HG02943 (cell line): ENCODE results near the gene HMOX2.

Source experiments
- ATAC-seq: cut with Tn5 transposase; IDR thresholded peaks from one replicate; pipeline ENCODE4 v1.9.1; 2021; ENCODE audit warnings: mild to moderate bottlenecking, low read depth, moderate library complexity; ENCODE audit not compliant: unreplicated experiment

Gene HMOX2

GRCh38 chr16:4520913-4521312 is 44.7 kb downstream of the HMOX2 start:
- no peak for ATAC-seq

- no peak for ATAC-seq
Observed at GRCh38 chr16:4522051-4522581, 45.9 kb downstream of the HMOX2 start.

- no peak for ATAC-seq
Observed at GRCh38 chr16:4523686-4524085, 47.5 kb downstream of the HMOX2 start.

GRCh38 chr16:4524571-4524970 is 48.4 kb downstream of the HMOX2 start:
- no peak for ATAC-seq

DNA sequence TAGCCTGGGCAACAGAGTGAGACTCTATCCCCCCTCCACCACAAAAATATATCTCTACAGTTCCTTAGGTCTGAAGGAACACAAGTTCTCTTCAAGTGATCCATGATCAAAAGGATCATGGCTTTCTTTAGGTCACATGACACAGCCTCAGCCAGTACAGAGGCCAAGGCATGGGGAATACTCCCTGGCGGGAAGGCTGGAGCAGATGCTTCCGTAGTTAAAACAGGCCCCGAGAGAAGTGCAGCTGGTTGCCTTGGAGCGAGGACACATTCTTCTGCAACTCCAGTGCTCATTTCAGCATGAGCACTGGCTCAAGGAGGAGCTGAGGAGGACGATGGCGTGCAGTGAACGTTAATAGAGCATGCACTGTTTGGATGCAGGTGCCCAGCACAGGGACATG is 48.9 kb downstream of the HMOX2 start:
- no peak for ATAC-seq

GRCh38 chr16:4525634-4526277 is 49.6 kb downstream of the HMOX2 start:
- ATAC-seq, result no peak

GRCh38 chr16:4529085-4530060 is 53.2 kb downstream of the HMOX2 start:
- no peak for ATAC-seq

- no peak for ATAC-seq
Observed at GRCh38 chr16:4531811-4532210, 55.6 kb downstream of the HMOX2 start.

GRCh38 chr16:4532238-4532637 is 56.0 kb downstream of the HMOX2 start:
- no peak for ATAC-seq

DNA sequence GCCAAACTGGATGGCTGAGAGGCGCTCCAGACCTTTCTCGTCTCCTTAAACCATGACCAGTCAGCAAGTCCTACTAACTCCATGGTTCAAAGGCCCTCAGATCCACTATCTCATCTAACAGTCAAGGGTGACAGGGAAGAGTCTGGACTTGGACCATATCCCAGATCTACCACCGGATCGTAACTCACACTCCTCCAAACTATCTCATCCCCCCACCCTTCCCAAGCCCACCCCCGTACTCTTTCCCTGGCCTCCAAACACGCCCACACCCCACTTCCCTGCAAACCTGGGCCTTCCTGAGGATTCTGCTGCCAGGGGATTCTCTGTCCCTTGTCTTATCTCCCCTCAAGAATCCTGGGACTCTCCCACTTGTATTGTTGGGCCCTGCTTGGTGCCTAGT is 57.3 kb downstream of the HMOX2 start:
- no peak for ATAC-seq

- ATAC-seq, result no peak
Observed at GRCh38 chr16:4534151-4534790, 58.1 kb downstream of the HMOX2 start.

GRCh38 chr16:4535627-4536108 is 59.5 kb downstream of the HMOX2 start:
- ATAC-seq, result no peak

DNA sequence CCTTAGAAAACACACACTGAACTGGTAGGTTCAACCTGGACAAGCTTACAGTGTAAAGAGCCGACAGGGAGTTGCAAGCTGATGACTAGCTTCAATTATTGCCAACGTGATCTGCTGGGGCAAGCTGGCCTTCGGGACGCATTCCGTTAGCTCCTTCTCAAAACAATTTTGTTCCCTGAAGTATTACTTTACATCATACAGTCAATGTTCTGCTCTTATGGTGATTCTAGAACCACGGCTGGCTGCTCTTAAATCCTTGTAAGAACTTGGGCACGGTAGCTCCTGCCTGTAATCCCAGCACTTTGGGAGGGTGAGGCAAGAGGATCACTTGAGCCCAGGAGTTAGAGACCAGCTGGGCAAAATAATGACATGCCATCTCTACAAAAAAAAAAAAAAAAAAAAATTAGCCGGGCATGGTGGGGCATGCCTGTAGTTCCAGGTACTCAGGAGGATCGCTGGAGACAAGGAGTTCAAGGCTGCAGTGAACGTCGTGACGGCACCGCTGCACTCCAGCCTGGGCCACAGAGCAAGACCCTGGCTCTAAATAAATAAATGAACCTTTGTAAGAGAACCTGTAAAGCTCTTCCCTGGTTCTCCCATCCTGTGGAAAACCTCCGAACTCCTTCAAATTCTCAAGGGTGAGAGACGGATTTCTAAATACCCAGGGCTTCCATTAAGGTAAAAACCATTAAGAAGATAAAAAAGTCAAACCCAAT is 60.4 kb downstream of the HMOX2 start:
- no peak for ATAC-seq

DNA sequence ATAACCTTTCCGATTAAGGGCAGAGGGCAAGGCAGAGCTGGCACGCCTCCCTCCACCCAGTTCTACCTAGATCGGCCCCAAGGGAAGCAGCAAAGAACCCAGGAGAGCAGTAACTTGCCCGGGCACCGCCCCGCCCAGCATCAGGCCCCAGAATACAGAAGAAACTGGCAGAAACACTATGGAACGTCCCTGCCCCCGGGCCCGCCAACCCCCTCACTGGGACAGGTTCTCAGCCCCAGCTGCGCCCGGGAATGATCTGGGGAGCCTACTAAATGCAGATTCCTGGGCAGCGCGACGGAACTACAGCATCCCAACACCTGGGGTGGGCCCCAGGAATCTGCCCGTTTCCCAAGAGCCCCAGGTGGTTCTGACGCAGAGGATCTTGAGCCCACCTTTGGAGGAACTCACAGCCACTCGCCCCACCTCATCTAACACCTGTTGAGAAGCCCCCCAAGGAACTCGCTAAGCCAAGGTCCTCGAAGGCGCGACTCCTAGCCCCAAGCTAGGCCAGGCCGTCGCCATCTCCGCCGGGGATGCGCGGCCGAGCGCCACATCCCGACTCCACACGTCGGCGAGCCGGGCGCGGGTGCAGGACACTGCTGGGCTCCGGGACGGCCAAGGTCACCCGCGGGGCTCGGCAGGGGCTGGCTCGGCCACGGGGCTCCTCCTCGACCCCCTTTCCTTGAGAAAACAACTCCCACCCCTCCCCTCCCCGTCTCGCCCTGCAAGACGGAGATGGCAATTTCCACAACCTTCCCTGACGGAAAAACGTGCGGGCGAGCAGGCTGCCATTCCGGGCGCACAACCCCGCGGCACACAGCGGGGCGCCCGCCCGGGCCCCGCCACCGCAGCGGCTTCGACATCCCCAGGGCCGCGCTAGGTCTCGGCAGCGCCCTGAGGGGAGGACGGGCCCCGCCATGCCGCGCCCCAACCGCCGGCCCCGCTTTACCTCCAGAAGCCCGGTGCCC is 61.5 kb downstream of the HMOX2 start:
- ATAC-seq, result peak; percentile 18

DNA sequence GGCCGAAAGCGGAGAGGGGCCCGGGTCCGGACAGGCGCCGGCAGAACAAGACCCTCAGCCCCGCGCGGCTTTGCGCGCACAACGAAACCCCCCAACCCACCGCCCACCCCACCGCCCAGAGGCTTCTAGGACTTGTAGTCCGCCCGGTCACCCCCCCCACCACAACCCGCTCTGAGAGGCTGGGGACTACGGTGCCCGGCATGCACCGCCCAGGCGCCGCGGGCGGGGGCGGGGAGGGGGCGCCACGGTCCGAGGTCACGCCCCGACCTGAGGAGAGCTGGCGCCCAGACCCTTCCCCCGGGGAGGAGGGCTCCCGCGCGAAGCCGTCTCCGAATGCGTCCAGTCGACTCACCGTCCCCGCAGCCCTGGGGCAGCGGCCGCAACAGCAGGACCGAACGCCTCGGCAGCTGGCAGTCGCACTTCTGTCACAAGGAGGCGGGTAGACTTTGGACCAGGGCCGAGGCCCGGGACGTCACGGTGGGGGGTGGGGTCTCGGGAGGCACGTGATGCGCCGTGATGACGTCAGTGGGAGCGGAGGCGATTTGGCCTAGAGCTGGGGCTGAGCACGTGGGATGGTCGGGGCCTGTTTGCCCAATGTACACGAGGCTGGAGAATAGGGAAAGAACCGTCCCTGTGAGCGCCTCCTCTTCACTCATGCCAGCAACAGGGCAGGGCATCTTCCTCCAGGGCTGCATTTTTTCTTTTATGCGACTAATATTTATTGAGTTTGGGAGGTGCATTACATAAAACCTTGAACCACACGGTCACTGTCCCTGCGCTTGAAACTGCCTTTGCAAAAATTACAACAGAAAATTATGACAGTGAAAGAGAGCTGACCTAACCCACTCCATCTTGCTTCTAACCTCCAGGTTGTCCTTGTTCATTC is 62.4 kb downstream of the HMOX2 start, which contains the start of gene CDIP1:
TSS of gene CDIP1 (minus strand) at position 424 of the 886 bp plus-strand sequence. CDS start 24,643 bp downstream, outside the sequence.
- peak; percentile 82 for ATAC-seq

GRCh38 chr16:4539716-4540284 is 63.6 kb downstream of the HMOX2 start:
- ATAC-seq, result no peak

DNA sequence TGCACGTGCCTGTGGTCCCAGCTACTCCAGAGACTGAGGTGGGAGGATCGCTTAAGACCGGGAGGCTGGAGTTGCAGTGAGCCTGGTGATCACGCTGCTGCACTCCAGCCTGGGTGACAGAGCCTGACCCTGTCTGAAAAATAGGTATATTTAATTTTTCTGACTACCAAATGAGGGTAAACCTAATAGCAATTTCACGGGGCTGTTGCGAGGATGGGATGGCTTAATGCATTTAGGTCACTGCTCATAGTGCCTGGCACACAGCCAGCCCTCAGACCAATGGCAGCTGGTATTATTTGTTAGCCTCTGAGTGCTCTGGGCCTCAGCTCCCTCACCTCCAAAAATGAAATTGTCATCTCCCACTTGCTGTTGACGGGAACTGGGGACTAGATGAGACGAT is 68.3 kb downstream of the HMOX2 start:
- ATAC-seq, result no peak

GRCh38 chr16:4548124-4548523 is 71.9 kb downstream of the HMOX2 start:
- no peak for ATAC-seq
